IMR-90 (cell line): ENCODE results near the gene EHMT1. TPM values are rescaled to one million over a fixed set of nuclear protein-coding genes. Genes with fewer than 3 reads are reported as not detected.

ENCODE experiments used
- ATAC-seq: fragments of 200-7000 bp; cut with Tn5 transposase; 2 replicates; pipeline ENCODE4 v1.9.1; 2020; ENCODE audit warnings: low read depth, mild to moderate bottlenecking, moderate library complexity
- BruUV-seq: library from RNA; stranded (reverse); fragments of 400-500 nt; replicated peaks from 2 replicates; lab custom pipeline; 2021; lab: Mats Ljungman, UMichigan
- CTCF ChIA-PET: fragments of 300-600 bp; formaldehyde crosslinking; extraction: SDS; loops from one replicate; lab custom pipeline; 2021; ENCODE audit warnings: antibody characterized with exemption; lab: Yijun Ruan, JAX
- POLR2A ChIA-PET: fragments of 300-600 bp; sonication (Branson Sonifier 250); formaldehyde crosslinking; loops from one replicate; lab custom pipeline; 2022; ENCODE audit warnings: antibody characterized with exemption; ENCODE audit not compliant: unreplicated experiment; lab: Charles Lee
- DNase-seq: peaks from one replicate; pipeline ENCODE4 v3.0.0; 2013
- H2AFZ ChIP-seq: replicated peaks from 2 replicates; pipeline ENCODE3; 2013; ENCODE audit warnings: low read length, mild to moderate bottlenecking; ENCODE audit not compliant: poor library complexity
- H2AK5ac ChIP-seq: 2 replicates; pipeline ENCODE4 v1.6.1; 2013; ENCODE audit warnings: low read depth, low read length, inconsistent platforms
- H2AK9ac ChIP-seq: replicated peaks from 2 replicates; pipeline ENCODE3; 2013; ENCODE audit warnings: mild to moderate bottlenecking, low read depth, low read length, moderate library complexity; ENCODE audit not compliant: poor library complexity
- H2BK120ac ChIP-seq: 2 replicates; pipeline ENCODE4 v1.6.1; 2013; ENCODE audit warnings: low read depth, low read length, inconsistent platforms
- H2BK15ac ChIP-seq: 3 replicates; pipeline ENCODE4 v1.6.1; 2013; ENCODE audit warnings: low read depth, low read length, inconsistent platforms
- H2BK20ac ChIP-seq: 2 replicates; pipeline ENCODE4 v1.6.1; 2013; ENCODE audit warnings: low read depth, mild to moderate bottlenecking, inconsistent platforms, low read length, moderate library complexity
- H2BK5ac ChIP-seq: 2 replicates; pipeline ENCODE4 v1.6.1; 2013; ENCODE audit warnings: mild to moderate bottlenecking, low read depth, low read length, inconsistent platforms; ENCODE audit not compliant: poor library complexity, severe bottlenecking
- H3K14ac ChIP-seq: replicated peaks from 2 replicates; pipeline ENCODE4 v1.6.1; 2013; ENCODE audit warnings: low read depth, low read length, inconsistent platforms
- H3K18ac ChIP-seq: 2 replicates; pipeline ENCODE4 v1.6.1; 2013; ENCODE audit warnings: low read depth, low read length, control low read depth
- H3K23ac ChIP-seq: 2 replicates; pipeline ENCODE4 v1.6.1; 2013; ENCODE audit warnings: low read depth, low read length, inconsistent platforms
- H3K27ac ChIP-seq: 2 replicates; pipeline ENCODE4 v1.5.1; 2013; ENCODE audit warnings: mild to moderate bottlenecking, control low read depth, low read length; ENCODE audit not compliant: insufficient read depth
- H3K27me3 ChIP-seq: 2 replicates; pipeline ENCODE4 v1.6.1; 2013; ENCODE audit warnings: low read length; ENCODE audit not compliant: control insufficient read depth, insufficient read depth
- H3K36me3 ChIP-seq: 2 replicates; pipeline ENCODE4 v1.6.1; 2013; ENCODE audit warnings: low read length, mixed read lengths; ENCODE audit not compliant: control insufficient read depth, insufficient read depth
- H3K4ac ChIP-seq: 2 replicates; pipeline ENCODE4 v1.6.1; 2013; ENCODE audit warnings: low read depth, low read length, inconsistent platforms
- H3K4me1 ChIP-seq: 2 replicates; pipeline ENCODE4 v1.6.1; 2013; ENCODE audit warnings: low read length, mixed read lengths; ENCODE audit not compliant: control insufficient read depth, insufficient read depth
- H3K4me2 ChIP-seq: 2 replicates; pipeline ENCODE4 v1.6.1; 2013; ENCODE audit warnings: low read depth, mild to moderate bottlenecking, control low read depth, low read length, moderate library complexity
- H3K4me3 ChIP-seq: 2 replicates; pipeline ENCODE4 v1.5.1; 2013; ENCODE audit warnings: low read depth, mild to moderate bottlenecking, control low read depth, low read length, moderate library complexity; ENCODE audit not compliant: insufficient read depth
- H3K56ac ChIP-seq: 2 replicates; pipeline ENCODE4 v1.6.1; 2013; ENCODE audit warnings: low read length, inconsistent platforms; ENCODE audit not compliant: insufficient read depth; ENCODE audit errors: extremely low read depth
- H3K79me1 ChIP-seq, 2 experiments: 2 replicates each; pipeline ENCODE4 v1.6.1; 2013; ENCODE audit warnings: low read length in 2 of 2, inconsistent platforms in 1 of 2, low read depth in 1 of 2
- H3K9ac ChIP-seq: 2 replicates; pipeline ENCODE4 v1.6.1; 2013; ENCODE audit warnings: low read depth, low read length, control low read depth
- H3K9me1 ChIP-seq: 2 replicates; pipeline ENCODE4 v1.6.1; 2013; ENCODE audit warnings: low read length, inconsistent platforms; ENCODE audit not compliant: insufficient read depth
- H3K9me3 ChIP-seq: 2 replicates; pipeline ENCODE4 v1.6.1; 2013; ENCODE audit warnings: low read length; ENCODE audit not compliant: control insufficient read depth, insufficient read depth
- H4K20me1 ChIP-seq: 2 replicates; pipeline ENCODE4 v1.6.1; 2013; ENCODE audit warnings: low read length, inconsistent platforms; ENCODE audit not compliant: insufficient read depth
- H4K5ac ChIP-seq: 2 replicates; pipeline ENCODE4 v1.6.1; 2013; ENCODE audit warnings: mild to moderate bottlenecking, low read depth, low read length, control low read depth
- H4K8ac ChIP-seq, 2 experiments: 2 replicates each; pipeline ENCODE4 v1.6.1; 2013; ENCODE audit warnings: low read depth in 2 of 2, low read length in 2 of 2, control low read depth in 1 of 2, inconsistent platforms in 1 of 2
- H4K91ac ChIP-seq: 2 replicates; pipeline ENCODE4 v1.6.1; 2013; ENCODE audit warnings: low read depth, low read length, inconsistent platforms; ENCODE audit not compliant: insufficient read depth
- BHLHE40 ChIP-seq: fragments of 150-350 bp; IDR thresholded peaks from 2 replicates; pipeline ENCODE4 v1.6.1; 2016; ENCODE audit warnings: mild to moderate bottlenecking, low read depth, low read length
- CEBPB ChIP-seq: IDR thresholded peaks from 2 replicates; pipeline ENCODE4 v1.6.1; 2012; ENCODE audit warnings: low read depth, low read length, improper control_type of control experiment
- FOS ChIP-seq: fragments of 150-350 bp; IDR thresholded peaks from 2 replicates; pipeline ENCODE4 v1.6.1; 2016; ENCODE audit warnings: low read depth, low read length
- MAFK ChIP-seq: IDR thresholded peaks from 2 replicates; pipeline ENCODE4 v1.6.1; 2012; ENCODE audit warnings: low read depth, low read length, improper control_type of control experiment
- MAZ ChIP-seq: IDR thresholded peaks from 2 replicates; pipeline ENCODE4 v1.6.1; 2012; ENCODE audit warnings: low read depth, mild to moderate bottlenecking, low read length, improper control_type of control experiment, moderate library complexity, borderline replicate concordance
- MXI1 ChIP-seq: IDR thresholded peaks from 2 replicates; pipeline ENCODE4 v1.6.1; 2012; ENCODE audit warnings: low read depth, mild to moderate bottlenecking, low read length, moderate library complexity, borderline replicate concordance
- NFE2L2 ChIP-seq: fragments of 150-350 bp; IDR thresholded peaks from 2 replicates; pipeline ENCODE4 v1.6.1; 2016; ENCODE audit warnings: low read depth, mild to moderate bottlenecking, low read length
- POLR2A ChIP-seq: IDR thresholded peaks from 2 replicates; pipeline ENCODE4 v1.6.1; 2012; ENCODE audit warnings: mild to moderate bottlenecking, low read depth, low read length
- RAD21 ChIP-seq: IDR thresholded peaks from 2 replicates; pipeline ENCODE4 v1.6.1; 2012; ENCODE audit warnings: low read length, improper control_type of control experiment
- RCOR1 ChIP-seq: IDR thresholded peaks from 2 replicates; pipeline ENCODE4 v1.6.1; 2012; ENCODE audit warnings: mild to moderate bottlenecking, low read length, improper control_type of control experiment; ENCODE audit not compliant: insufficient replicate concordance
- RFX5 ChIP-seq: IDR thresholded peaks from 2 replicates; pipeline ENCODE4 v1.8.0; 2012; ENCODE audit warnings: low read depth, mild to moderate bottlenecking, low read length, moderate library complexity
- SMC3 ChIP-seq: fragments of 150-350 bp; IDR thresholded peaks from 2 replicates; pipeline ENCODE4 v1.6.1; 2016; ENCODE audit warnings: low read depth, mild to moderate bottlenecking, antibody characterized with exemption, low read length, moderate library complexity
- WGBS, 2 experiments: methylation state at CpG; one replicate each; pipeline versions ENCODE4 v1.1.5 to v1.1.7; 2013; ENCODE audit warnings: missing lambda C conversion rate in 2 of 2; ENCODE audit not compliant: insufficient read length in 1 of 2; ENCODE audit errors: extremely low coverage in 2 of 2; 5-methylcytosine and 5-hydroxymethylcytosine counted together
- dilution Hi-C: fragments of 300-500 bp; cut with HindIII; formaldehyde crosslinking; loops from one replicate; pipeline ENCODE4 v1.14.3; 2018; ENCODE audit warnings: low sequenced_read_pairs; ENCODE audit not compliant: unreplicated experiment
- in situ Hi-C: fragments of 300-500 bp; cut with MboI; formaldehyde crosslinking; loops from 3 replicates; pipeline ENCODE4 v1.14.3; 2019; ENCODE audit warnings: low sequenced_read_pairs, inconsistent platforms, mixed read lengths
- intact Hi-C: fragments of 100-400 bp; cut with micrococcal nuclease; formaldehyde crosslinking; loops from 2 replicates; pipeline ENCODE4 v1.10.0; 2022
- polyA plus RNA-seq, 3 experiments: library from polyadenylated mRNA; depleted of rRNA; stranded (reverse); fragments of >200 nt; gene quantifications; 2 replicates each; pipeline ENCODE4 v1.2.3, GENCODE V29; 2012; ENCODE audit warnings: low replicate concordance in 1 of 3
- total RNA-seq: library from RNA; depleted of rRNA; stranded (reverse); fragments of >200 nt; gene quantifications from 2 replicates; pipeline ENCODE4 v1.2.3, GENCODE V29; 2012
- TF ChIP-seq, protein P1 (sequence below): fragments of 150-350 bp; IDR thresholded peaks from 2 replicates; pipeline ENCODE4 v1.6.1; 2016; ENCODE audit warnings: low read depth, mild to moderate bottlenecking, low read length, moderate library complexity, borderline replicate concordance
- TF ChIP-seq, protein P2 (sequence below): fragments of 150-350 bp; IDR thresholded peaks from 2 replicates; pipeline ENCODE4 v1.6.1; 2017; ENCODE audit warnings: mild to moderate bottlenecking, antibody characterized with exemption, low read length, low read depth
- TF ChIP-seq, protein P3 (sequence below): conservative IDR thresholded peaks from 2 replicates; pipeline ENCODE4 v1.5.1; 2012; ENCODE audit warnings: mild to moderate bottlenecking, low read depth, low read length, improper control_type of control experiment

Gene EHMT1
- total and polyA plus RNA-seq, 2 of the 4 experiments (the other 2 are of a cell fraction) = 32.8 to 35.1 TPM

DNA sequence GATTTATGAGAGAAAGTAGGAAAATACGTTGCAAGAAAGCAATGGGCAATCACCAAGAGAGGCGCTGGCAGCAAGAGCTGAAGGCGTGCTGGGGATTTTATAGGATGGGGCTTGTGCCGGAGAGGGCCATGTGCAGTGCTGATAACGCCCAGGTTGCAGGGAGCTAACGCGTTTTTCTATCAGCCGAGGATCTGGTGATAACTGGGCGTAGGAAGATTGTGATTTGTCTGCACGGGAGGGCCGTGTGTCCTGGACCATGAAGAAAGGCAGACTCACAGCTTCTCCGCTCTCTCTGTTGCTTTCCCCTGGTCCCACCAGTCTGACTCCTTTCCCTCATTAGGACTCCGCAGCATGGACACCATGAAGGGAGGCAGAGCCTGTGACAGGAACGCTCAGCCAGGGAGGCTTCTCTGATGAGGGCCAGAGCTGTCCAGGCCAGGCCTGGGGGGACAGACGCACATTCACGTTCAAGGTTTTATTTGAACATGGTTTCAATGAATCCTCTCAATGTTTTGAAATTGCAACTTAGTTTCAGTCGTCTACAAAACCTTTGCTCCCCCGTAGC lies 246.9 kb downstream of the EHMT1 start:
- TF ChIP-seq BHLHE40 (no peak), MAZ (no peak), RFX5 (no peak), RCOR1 (no peak), RAD21 (no peak), SMC3 (no peak), NFE2L2 (no peak), MXI1 (no peak), CEBPB (no peak), MAFK (no peak), POLR2A (no peak), FOS (no peak)
- TF ChIP-seq, protein P1, sequence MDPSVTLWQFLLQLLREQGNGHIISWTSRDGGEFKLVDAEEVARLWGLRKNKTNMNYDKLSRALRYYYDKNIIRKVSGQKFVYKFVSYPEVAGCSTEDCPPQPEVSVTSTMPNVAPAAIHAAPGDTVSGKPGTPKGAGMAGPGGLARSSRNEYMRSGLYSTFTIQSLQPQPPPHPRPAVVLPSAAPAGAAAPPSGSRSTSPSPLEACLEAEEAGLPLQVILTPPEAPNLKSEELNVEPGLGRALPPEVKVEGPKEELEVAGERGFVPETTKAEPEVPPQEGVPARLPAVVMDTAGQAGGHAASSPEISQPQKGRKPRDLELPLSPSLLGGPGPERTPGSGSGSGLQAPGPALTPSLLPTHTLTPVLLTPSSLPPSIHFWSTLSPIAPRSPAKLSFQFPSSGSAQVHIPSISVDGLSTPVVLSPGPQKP = no peak
- TF ChIP-seq, protein P2, sequence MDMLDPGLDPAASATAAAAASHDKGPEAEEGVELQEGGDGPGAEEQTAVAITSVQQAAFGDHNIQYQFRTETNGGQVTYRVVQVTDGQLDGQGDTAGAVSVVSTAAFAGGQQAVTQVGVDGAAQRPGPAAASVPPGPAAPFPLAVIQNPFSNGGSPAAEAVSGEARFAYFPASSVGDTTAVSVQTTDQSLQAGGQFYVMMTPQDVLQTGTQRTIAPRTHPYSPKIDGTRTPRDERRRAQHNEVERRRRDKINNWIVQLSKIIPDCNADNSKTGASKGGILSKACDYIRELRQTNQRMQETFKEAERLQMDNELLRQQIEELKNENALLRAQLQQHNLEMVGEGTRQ = no peak
- TF ChIP-seq, protein P3, sequence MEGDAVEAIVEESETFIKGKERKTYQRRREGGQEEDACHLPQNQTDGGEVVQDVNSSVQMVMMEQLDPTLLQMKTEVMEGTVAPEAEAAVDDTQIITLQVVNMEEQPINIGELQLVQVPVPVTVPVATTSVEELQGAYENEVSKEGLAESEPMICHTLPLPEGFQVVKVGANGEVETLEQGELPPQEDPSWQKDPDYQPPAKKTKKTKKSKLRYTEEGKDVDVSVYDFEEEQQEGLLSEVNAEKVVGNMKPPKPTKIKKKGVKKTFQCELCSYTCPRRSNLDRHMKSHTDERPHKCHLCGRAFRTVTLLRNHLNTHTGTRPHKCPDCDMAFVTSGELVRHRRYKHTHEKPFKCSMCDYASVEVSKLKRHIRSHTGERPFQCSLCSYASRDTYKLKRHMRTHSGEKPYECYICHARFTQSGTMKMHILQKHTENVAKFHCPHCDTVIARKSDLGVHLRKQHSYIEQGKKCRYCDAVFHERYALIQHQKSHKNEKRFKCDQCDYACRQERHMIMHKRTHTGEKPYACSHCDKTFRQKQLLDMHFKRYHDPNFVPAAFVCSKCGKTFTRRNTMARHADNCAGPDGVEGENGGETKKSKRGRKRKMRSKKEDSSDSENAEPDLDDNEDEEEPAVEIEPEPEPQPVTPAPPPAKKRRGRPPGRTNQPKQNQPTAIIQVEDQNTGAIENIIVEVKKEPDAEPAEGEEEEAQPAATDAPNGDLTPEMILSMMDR = no peak
- H3K36me3 ChIP-seq = no peaks in the 10 kb centered on the region
- ATAC-seq (no peak), DNase-seq (no peak)
- H4K91ac ChIP-seq = no peak overlapping the region
- no peaks in the 10 kb centered on the region for H3K79me1 ChIP-seq
- H3K9ac ChIP-seq = no peak overlapping the region
- dilution Hi-C loops (no loop called here), in situ Hi-C loops (no loop called here), intact Hi-C loops (no loop called here)
- H2AFZ ChIP-seq = no peak overlapping the region
- no peaks in the 10 kb centered on the region for H3K4me1 ChIP-seq
- 70% methylated on average over 2 of the region's 18 CpGs; no CpG with 5 or more reads in 1 of the 2 experiments for WGBS, 2 experiments
- no peak overlapping the region for H4K5ac ChIP-seq
- ChIA-PET CTCF (no interaction called here), POLR2A (no interaction called here)
- H3K9me1 ChIP-seq = no peaks in the 10 kb centered on the region
- no peak overlapping the region for H2BK20ac ChIP-seq
- H4K8ac ChIP-seq = no peak overlapping the region
- peaks cover 14% of the 10 kb centered on the region for H3K9me3 ChIP-seq
- no peak overlapping the region for H3K23ac ChIP-seq
- no peak overlapping the region for H3K4me2 ChIP-seq
- H3K4ac ChIP-seq = no peak overlapping the region
- BruUV-seq = no TSS peak
- H3K4me3 ChIP-seq = no peak overlapping the region
- no peak overlapping the region for H2AK5ac ChIP-seq
- no peak overlapping the region for H2BK120ac ChIP-seq
- no peaks in the 10 kb centered on the region for H4K20me1 ChIP-seq
- no peak overlapping the region for H2BK15ac ChIP-seq
- H3K27ac ChIP-seq = no peak overlapping the region
- H2BK5ac ChIP-seq = no peak overlapping the region
- no peaks in the 10 kb centered on the region for H3K27me3 ChIP-seq
- H2AK9ac ChIP-seq = no peak overlapping the region
- no peak overlapping the region for H3K14ac ChIP-seq
- no peak overlapping the region for H3K56ac ChIP-seq
- H3K18ac ChIP-seq = no peak overlapping the region
